Measurements from ENCODE around the gene PIP5K1B.

Gene PIP5K1B

GRCh38 chr9:68995776-68996175, 290.7 kb downstream of the PIP5K1B start:
- no peak for DNase-seq (ENCODE audit: low read depth)

GRCh38 chr9:68996462-68996861, 291.4 kb downstream of the PIP5K1B start:
- DNase-seq (ENCODE audit: low read depth): no peak

DNA sequence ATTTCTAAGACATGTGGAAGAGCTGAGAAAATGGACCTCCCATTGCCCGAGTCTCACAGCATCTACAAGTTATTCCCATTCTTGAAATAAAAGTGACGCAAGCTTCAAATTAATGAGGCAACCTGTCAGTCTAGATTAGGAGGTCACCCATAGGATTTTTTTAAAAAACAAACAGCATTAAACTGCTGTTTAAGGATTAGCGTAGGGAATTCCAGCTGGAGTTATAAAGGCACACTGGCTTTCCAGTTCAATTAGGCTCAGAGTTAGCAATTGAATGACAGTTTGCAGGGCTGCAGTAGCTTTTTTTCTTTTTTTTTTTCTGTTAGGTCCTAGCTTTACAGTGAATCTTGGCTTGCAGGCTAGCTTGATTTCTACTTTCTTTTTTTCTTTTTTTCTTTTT, 292.6 kb downstream of the PIP5K1B start:
- DNase-seq (ENCODE audit: low read depth): no peak

DNA sequence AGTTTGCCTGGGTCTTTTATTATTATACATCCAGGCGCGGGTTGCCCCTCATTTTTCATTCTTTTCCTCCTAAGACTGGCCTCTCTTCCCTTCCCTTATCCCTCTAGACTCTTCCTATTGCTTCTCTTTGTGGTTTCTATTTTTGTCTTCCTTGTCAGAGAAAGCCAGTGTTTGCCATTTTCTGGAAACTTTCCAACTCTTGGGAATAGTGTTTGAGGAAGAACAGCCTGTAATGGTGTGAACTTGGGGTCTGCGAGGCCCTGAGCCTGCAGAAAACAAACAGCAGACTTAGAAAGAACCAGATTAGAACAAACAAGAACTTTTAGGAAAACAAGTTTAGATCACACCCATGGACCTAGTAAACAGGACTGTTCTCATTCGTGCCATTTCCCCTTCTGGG, 293.3 kb downstream of the PIP5K1B start:
- no peak for DNase-seq (ENCODE audit: low read depth)

DNA sequence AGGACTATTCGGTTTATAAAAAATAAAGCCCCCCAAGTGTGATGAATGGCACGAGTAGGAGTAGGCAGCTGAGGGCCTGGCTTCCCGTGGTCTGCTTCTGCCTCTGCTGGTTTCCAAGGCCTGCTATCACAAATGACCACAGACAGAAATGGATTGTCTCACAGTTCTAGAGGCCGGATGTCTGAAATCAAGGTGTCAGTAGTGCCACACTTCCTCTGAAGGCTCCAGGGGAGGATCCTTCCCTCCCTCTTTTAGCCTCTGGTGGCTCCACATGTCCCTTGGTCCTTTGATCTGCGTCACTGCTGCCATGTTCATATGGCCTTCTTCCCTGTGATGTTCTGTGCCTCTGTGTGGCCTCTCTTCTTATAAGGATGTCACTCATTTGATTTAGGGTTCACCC, 293.8 kb downstream of the PIP5K1B start:
- no peak for DNase-seq (ENCODE audit: low read depth)

- DNase-seq (ENCODE audit: low read depth): peak; percentile 46
Measured at GRCh38 chr9:68999393-69000105, 294.5 kb downstream of the PIP5K1B start.

DNA sequence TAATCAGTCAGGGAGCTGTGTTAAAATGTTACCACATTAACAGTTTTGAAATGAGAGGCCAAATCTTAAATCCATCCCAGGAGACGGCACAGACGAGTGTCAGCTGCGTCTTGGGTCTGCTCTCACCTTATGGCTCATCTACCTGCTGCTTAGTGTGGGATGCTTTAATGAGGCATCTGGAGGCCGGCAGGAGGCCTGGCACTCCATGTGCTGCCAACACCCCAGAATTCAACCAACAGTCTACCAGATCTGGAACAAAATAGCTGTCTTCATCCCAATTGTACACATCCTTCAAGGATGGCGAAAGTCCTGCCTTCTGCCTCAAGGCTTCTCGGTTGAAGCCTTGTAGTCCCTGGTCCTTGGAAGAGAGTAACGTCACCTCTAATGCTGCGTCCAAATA, 296.9 kb downstream of the PIP5K1B start:
- no peak for DNase-seq (ENCODE audit: low read depth)

DNA sequence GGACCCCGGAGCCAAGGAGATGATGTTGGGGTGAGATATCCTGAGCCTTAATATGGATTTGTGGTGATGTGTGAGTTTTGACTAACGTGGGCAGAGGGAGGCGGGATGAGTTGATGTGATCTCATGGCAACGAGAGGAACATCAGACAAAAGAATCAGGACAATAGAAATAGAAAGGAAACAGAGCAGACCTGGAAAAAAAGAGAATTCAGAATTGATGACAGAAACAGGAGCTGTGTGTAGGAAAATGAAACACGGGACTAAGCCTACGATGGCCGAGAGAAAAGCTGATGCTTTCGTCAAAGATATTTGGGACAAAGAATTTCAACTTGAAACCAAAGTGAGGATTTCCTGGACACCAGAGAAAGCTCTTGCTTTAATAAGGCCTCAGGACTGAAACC, 298.0 kb downstream of the PIP5K1B start:
- DNase-seq (ENCODE audit: low read depth): no peak

- DNase-seq (ENCODE audit: low read depth): no peak
Measured at GRCh38 chr9:69004836-69005235, 299.8 kb downstream of the PIP5K1B start.

DNA sequence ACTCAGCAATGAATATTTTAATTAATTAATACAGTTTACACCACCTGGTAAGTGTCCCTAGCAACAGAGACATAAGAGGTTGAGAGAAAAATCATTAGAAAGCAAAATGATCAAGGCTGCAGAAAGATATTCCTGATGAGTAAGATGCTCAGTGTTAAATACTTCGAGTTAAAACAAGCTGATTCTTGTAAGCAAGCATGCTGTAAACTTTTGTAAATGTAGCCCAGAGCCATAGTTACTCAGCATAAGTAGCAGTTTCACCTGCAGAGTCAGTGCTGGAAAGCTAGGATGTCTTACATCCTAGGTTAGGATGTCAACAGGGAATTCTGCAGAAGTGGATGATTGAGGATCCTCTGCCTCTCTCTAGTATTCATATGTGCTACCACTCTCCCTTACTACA, 304.7 kb downstream of the PIP5K1B start:
- DNase-seq (ENCODE audit: low read depth): no peak

DNA sequence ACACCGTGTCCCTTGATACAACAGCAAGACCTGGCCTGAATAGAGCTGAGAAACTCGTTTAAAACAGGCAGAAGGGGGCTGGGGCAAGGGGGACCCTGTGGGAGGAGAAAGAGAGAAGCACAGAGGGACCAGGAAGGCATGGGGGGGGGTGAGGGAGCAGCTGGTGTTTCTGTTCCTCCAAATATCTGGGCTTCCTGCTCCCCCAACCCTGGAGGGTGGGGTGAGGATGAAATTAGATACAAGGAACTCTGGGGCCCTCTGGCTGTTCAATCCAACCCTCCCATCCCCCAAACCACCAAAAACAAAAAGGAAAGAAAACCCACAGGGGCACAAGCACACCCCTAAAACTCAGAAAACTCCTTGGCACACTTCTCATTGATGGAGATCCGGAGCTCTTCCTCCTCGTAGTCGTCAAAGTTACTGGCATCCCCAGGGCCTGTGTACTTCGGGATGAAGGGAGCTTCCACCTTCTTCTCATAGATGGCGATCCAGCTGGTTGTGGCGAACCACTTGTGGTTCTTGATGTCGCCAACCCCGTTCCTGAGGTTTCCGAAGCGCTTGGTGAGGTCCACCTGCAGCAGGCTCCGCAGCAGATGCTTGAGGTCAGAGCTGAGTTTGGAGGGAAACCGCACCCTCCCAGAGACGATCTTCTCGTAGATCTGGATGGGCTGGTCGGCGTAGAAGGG, 307.8 kb downstream of the PIP5K1B start:
- no peak for DNase-seq (ENCODE audit: low read depth)

- DNase-seq (ENCODE audit: low read depth): no peak
Measured at GRCh38 chr9:69013382-69013727, 308.3 kb downstream of the PIP5K1B start.

DNA sequence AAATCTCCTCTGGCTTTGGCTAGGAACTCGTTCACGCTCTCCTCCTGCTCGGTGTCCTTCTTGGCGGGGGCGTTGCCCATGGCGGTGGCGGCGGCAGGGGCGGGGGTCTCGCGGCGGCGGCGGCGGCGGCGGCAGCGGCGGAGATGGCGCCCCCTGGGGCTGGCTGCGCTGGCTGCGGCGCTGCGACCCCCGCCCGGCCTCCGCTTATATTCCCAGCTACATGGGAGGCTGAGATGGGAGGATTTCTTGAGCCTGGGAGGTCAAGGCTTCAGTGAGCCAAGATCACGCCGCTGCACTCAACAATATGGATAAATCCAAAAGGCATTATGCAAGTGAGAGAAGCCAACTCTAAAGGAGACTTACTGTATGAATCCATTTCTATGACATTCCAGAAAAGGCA, 309.0 kb downstream of the PIP5K1B start, which contains the start of gene PRKACG:
Gene PRKACG (minus strand): TSS at position 101 of the 400 bp plus-strand sequence. CDS start 21 bp downstream, at position 80.
- no peak for DNase-seq (ENCODE audit: low read depth)

- DNase-seq (ENCODE audit: low read depth): no peak
Measured at GRCh38 chr9:69016191-69017096, 311.4 kb downstream of the PIP5K1B start.

GRCh38 chr9:69018737-69019136, 313.7 kb downstream of the PIP5K1B start:
- no peak for DNase-seq (ENCODE audit: low read depth)

DNA sequence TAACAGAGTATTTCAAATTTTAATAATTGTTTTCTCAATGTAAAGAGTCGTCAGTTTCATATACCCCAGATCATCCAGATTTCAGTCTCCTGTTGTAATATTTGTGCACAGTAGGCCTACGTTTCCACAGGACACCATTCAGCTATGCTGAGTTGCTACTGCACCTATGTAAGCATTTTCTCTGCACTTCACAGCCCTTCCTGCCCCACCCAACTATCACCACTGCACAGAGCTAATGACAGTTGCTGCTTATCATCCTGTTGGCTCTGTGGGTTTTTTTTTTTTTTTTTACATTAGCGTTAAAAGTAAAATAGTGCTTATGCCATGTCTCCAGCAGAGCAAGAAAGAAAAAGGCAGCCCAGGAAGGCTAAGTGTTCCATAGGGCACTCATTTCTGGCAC, 314.8 kb downstream of the PIP5K1B start:
- DNase-seq (ENCODE audit: low read depth): no peak

DNA sequence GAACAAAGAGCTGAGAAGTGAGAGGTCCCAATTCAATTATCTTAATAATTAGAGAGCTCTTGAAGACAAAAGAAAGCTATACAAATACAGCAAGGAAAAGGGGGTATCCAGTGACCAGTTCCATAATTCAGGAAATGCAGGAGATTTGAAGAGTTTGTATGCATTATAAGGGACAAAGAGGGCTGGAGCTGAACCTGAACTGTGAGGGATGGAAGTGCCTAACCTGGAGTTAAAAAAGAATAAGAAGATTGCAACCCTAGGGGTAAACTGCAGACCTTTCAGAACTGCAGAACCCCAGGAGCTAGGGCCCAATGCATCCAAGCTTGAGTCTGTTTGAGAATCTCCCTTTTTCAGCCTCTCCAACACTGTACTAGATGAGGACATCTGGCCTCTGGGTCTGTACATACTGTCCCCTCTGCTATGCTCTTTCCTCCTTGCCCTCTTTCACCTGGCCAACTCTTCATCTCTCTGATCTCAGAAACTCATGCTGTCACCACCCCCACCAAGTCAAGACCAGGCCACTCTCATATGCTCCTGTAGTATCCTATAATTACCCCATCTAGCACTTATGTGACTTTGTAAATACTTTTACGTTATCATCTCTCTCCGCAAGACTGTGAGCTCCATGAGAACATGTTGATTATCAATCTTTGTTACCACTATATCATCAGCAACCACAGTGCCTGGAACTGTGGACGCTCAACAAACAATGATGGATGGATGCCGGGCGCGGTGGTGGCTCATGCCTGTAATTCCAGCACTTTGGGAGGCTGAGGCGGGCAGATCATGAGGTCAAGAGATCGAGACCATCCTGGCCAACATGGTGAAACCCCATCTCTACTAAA, 315.5 kb downstream of the PIP5K1B start:
- no peak for DNase-seq (ENCODE audit: low read depth)

DNA sequence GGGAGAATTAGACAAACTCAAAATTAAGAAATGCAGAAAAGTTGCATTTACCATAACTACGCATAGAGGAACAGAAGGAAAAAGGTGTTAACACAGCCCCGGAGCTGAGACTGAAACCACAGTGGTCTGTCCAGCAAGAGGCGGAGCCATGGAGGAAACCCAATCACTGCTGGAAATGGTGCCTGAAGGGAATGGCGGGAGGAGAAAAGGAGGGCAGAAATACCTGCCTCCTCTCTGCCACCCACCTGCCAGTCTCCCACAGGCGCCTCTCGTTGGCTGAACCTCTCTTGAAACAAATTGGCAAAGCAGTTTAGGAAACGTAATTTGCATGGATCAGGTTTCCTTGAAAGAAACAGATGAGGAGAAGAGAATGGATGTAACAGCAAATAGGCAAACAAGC, 318.6 kb downstream of the PIP5K1B start:
- no peak for DNase-seq (ENCODE audit: low read depth)

- peak; percentile 11 for DNase-seq (ENCODE audit: low read depth)
Measured at GRCh38 chr9:69027355-69028097, 322.5 kb downstream of the PIP5K1B start.

DNA sequence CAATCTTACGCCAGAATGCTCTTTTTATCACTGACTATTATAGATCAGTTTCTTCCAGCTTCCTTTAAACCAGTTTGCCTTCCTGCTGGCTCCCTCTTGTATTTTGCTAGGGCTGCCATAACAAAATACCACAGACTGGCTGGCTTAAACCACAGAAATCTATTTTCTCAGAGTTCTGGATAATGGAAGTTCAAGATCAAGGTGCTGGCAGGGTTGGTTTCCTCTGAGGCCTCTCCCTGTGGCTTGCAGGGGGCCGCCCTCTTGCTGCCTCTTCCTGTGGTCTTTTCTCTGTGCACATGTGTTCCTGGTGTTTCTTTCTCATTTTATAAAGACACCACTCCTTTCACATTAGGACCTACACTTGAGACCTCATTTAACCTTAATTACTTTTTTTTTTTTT, 323.7 kb downstream of the PIP5K1B start:
- DNase-seq (ENCODE audit: low read depth): no peak

GRCh38 chr9:69029535-69029934, 324.5 kb downstream of the PIP5K1B start:
- DNase-seq (ENCODE audit: low read depth): no peak

Data from GM04504 (cell line).